ENCODE data around the gene LACC1.

The LACC1 gene

DNA sequence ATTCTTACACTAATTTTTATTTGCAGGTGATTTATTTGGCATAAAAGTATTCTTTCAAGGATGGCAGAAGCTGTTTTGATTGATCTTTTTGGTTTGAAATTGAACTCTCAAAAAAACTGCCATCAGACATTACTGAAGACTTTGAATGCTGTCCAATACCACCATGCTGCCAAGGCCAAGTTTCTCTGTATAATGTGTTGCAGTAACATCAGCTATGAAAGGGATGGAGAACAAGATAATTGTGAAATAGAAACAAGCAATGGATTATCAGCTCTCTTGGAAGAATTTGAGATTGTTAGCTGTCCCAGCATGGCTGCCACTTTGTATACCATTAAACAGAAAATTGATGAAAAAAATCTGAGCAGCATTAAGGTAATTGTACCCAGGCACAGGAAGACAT is 1.2 kb downstream of the LACC1 start:
- no peak for DNase-seq (ENCODE audit: extremely low read depth, low read depth)
- no peak overlapping the region for H3K4me3 ChIP-seq (replicated peaks; ENCODE audit: low read depth, low read length)
- TF ChIP-seq, protein P1, sequence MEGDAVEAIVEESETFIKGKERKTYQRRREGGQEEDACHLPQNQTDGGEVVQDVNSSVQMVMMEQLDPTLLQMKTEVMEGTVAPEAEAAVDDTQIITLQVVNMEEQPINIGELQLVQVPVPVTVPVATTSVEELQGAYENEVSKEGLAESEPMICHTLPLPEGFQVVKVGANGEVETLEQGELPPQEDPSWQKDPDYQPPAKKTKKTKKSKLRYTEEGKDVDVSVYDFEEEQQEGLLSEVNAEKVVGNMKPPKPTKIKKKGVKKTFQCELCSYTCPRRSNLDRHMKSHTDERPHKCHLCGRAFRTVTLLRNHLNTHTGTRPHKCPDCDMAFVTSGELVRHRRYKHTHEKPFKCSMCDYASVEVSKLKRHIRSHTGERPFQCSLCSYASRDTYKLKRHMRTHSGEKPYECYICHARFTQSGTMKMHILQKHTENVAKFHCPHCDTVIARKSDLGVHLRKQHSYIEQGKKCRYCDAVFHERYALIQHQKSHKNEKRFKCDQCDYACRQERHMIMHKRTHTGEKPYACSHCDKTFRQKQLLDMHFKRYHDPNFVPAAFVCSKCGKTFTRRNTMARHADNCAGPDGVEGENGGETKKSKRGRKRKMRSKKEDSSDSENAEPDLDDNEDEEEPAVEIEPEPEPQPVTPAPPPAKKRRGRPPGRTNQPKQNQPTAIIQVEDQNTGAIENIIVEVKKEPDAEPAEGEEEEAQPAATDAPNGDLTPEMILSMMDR (IDR thresholded peaks at IDR 0.05; ENCODE audit: low read depth, low read length, missing control alignments): no peak

DNA sequence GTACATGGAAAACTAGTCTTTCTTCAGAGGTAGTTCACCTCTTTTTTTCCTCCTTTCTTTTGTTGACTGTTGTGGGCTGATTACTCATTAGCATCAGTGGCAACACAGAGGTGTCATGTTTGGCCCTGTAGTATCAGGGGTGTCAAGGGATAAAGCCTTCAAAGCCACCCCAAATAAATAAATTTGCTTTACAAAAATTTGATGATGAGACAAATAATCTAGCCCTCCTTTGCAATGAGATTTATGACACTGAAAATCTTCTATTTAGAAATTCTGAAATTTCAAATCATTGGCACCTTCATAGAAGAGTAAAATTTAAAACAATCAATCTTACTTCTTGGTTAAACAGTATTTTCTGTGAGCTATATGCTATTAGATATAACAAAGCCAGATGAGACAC is 1.9 kb downstream of the LACC1 start:
- TF ChIP-seq, protein P1 (IDR thresholded peaks at IDR 0.05; ENCODE audit: low read depth, low read length, missing control alignments): no peak
- H3K4me3 ChIP-seq (replicated peaks; ENCODE audit: low read depth, low read length): no peak overlapping the region
- no peak for DNase-seq (ENCODE audit: extremely low read depth, low read depth)

DNA sequence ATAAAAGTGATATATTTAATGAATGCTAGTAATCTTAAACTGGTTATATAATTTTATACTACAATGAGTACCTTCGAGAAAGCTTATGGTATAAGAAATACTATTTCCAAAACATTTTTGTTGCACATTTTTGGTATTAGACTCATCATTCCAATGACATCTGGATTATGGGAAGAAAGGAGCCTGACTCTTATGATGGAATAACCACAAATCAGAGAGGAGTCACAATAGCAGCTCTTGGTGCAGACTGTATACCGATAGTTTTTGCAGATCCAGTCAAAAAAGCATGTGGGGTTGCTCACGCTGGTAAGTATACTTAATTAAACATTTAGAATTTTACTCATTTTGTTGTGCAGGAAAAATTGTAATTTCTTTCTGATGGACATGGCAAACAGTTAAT is 3.9 kb downstream of the LACC1 start:
- TF ChIP-seq, protein P1 (IDR thresholded peaks at IDR 0.05; ENCODE audit: low read depth, low read length, missing control alignments): no peak
- DNase-seq (ENCODE audit: extremely low read depth, low read depth): no peak
- H3K4me3 ChIP-seq (replicated peaks; ENCODE audit: low read depth, low read length): no peak overlapping the region

DNA sequence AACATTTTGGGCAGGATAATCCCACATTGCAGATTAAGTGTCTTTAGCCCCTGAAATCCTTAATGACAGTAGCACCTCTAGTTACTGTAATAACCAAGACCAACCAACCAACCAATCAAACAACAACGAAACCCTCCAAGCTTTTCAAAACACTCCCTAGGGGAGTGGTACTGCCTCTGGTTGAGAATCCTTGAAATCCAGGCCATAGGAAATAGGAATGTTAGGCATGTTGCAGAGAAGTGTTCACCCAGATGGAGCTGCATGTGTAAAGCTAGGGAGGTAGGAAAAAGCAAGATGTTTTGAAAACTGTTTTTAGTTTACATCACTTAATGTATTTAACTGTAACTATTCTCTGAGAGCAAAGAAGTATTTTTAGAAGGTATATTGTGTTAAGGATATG is 4.5 kb downstream of the LACC1 start:
- TF ChIP-seq, protein P1 (IDR thresholded peaks at IDR 0.05; ENCODE audit: low read depth, low read length, missing control alignments): no peak
- no peak overlapping the region for H3K4me3 ChIP-seq (replicated peaks; ENCODE audit: low read depth, low read length)
- no peak for DNase-seq (ENCODE audit: extremely low read depth, low read depth)

DNA sequence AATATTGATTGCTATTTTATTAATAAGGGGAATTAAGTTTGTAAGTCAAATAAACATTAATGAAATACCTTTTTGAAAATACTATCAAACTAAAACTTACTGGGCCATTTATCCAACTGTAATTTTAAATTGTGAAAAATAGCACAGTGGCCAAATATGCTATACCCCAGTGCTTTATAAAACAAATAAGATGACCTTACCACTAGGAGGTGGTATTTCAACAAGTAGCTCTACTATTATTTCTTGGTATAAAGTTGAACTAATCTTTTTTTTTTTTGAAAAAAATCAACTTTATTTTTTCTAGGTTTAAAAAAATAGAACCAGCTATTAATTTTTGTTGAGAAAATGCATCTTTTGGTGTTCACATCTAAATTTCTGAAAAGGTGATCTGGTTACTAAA is 14.7 kb downstream of the LACC1 start:
- TF ChIP-seq, protein P1 (IDR thresholded peaks at IDR 0.05; ENCODE audit: low read depth, low read length, missing control alignments): no peak
- H3K4me3 ChIP-seq (replicated peaks; ENCODE audit: low read depth, low read length): no peak overlapping the region
- no peak for DNase-seq (ENCODE audit: extremely low read depth, low read depth)

DNA sequence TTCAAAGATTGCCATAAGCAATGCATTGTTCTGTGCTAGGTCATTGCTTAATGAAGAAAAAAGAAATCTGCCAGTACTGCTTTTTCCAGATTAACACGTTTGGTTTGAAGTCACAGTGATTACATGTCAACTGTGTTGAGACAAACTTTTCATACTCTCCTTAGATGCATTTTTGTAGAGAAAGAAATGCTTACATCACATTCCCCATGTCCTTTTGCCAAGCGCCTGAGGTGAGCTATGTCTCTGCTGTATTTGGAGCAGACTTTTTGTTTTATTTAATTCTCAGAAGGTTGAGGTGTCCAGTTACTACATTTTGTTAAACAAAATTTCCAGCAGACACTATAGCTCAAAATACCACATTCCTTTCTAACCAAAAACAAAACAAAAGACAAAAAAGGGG is 16.2 kb downstream of the LACC1 start:
- no peak for DNase-seq (ENCODE audit: extremely low read depth, low read depth)
- no peak overlapping the region for H3K4me3 ChIP-seq (replicated peaks; ENCODE audit: low read depth, low read length)
- TF ChIP-seq, protein P1 (IDR thresholded peaks at IDR 0.05; ENCODE audit: low read depth, low read length, missing control alignments): no peak

DNA sequence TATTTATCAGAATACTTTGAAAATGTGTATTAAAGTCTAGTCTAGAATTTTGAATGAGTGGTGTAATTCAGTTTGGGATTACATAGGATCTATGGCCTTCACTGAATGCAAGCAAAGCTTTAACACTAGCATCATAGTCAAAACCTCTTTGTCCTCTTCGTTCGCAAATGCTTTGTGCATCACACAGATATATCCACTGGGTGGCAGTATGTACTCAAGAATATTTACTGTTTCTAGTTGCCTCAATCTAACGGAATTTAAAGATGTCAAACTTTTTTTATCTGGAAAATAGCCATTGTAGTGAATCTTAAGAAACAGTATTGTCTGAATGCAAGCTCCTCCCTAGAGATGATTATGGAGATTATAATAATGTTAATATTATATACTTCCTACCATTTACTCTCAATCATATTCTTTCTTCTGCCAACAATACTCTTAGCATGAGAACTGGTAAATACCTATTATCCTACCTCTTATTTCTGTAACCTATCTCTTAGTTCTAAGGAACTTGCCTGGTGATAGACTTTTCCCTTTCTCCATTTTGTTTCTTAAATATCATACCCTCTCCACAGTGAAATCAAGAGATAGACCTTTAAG is 25.8 kb downstream of the LACC1 start:
- TF ChIP-seq, protein P1 (IDR thresholded peaks at IDR 0.05; ENCODE audit: low read depth, low read length, missing control alignments): peak; percentile 43
- DNase-seq (ENCODE audit: extremely low read depth, low read depth): peak; percentile 43
- H3K4me3 ChIP-seq (replicated peaks; ENCODE audit: low read depth, low read length): no peak overlapping the region
